ENCODE data around the gene SNX1. TPM values are rescaled to one million over a fixed set of nuclear protein-coding genes. Genes with fewer than 3 reads are reported as not detected.

SNX1 gene
- total RNA-seq, 1 experiment from 2014 or later = 24.3 TPM

GRCh38 chr15:64144565-64145281, 48.9 kb downstream of the SNX1 start:
- Histone ChIP-seq H3K4me1 (ENCODE audit: insufficient read depth, low read length) (no peaks in the 10 kb centered on the region), H3K9ac (ENCODE audit: low read length) (no peak overlapping the region), H3K9me3 (ENCODE audit: low read length) (no peaks in the 10 kb centered on the region), H4K20me1 (ENCODE audit: low read length) (no peaks in the 10 kb centered on the region), H3K9me2 (replicated peaks; ENCODE audit: low read length) (no peaks in the 10 kb centered on the region), H3F3A (ENCODE audit: low read length, unreplicated experiment) (no peaks in the 10 kb centered on the region), H3K27ac (ENCODE audit: low read length) (no peak overlapping the region), H3K27me3 (ENCODE audit: low read length) (no peaks in the 10 kb centered on the region), H3K79me2 (ENCODE audit: low read length) (no peaks in the 10 kb centered on the region), H3K4me2 (ENCODE audit: low read length) (no peak overlapping the region), H3K36me3 (ENCODE audit: low read depth, low read length) (no peaks in the 10 kb centered on the region), H3K4me3 (ENCODE audit: low read length) (no peak overlapping the region), H2AFZ (ENCODE audit: low read length) (no peak overlapping the region)
- BruUV-seq (replicated peaks) = no TSS peak
- ChIA-PET POLR2A (ENCODE audit: unreplicated experiment) (no interaction called here), CTCF (no interaction called here)
- DNase-seq (no peak), ATAC-seq (no peak)
- TF ChIP-seq EZH2 (IDR thresholded peaks at IDR 0.05; ENCODE audit: low read length, unreplicated experiment) (no peak), EZH2phosphoT487 (IDR thresholded peaks at IDR 0.05; ENCODE audit: borderline replicate concordance, low read length) (no peak), CTCF (conservative IDR thresholded peaks at IDR 0.05; ENCODE audit: low read depth, low read length) (no peak)
- intact Hi-C loops (cut with micrococcal nuclease) = no loop called here

- intact Hi-C loops (cut with micrococcal nuclease) = no loop called here
- TF ChIP-seq EZH2phosphoT487 (IDR thresholded peaks at IDR 0.05; ENCODE audit: borderline replicate concordance, low read length) (no peak), CTCF (conservative IDR thresholded peaks at IDR 0.05; ENCODE audit: low read depth, low read length) (no peak), EZH2 (IDR thresholded peaks at IDR 0.05; ENCODE audit: low read length, unreplicated experiment) (no peak)
Measured at GRCh38 chr15:64146041-64146440, 50.3 kb downstream of the SNX1 start.

GRCh38 chr15:64146520-64146884, 50.7 kb downstream of the SNX1 start:
- POLR2A ChIA-PET (ENCODE audit: unreplicated experiment) = no interaction called here
- Histone ChIP-seq H3K4me1 (ENCODE audit: insufficient read depth, low read length) (no peaks in the 10 kb centered on the region; the same call in 1 of the 2 replicates), H2AFZ (ENCODE audit: low read length) (no peak overlapping the region), H3K9ac (ENCODE audit: low read length) (no peak overlapping the region), H3K36me3 (ENCODE audit: low read depth, low read length) (no peaks in the 10 kb centered on the region), H4K20me1 (ENCODE audit: low read length) (no peaks in the 10 kb centered on the region), H3K27ac (ENCODE audit: low read length) (no peak overlapping the region), H3K4me2 (ENCODE audit: low read length) (no peak overlapping the region), H3K9me2 (replicated peaks; ENCODE audit: low read length) (no peaks in the 10 kb centered on the region), H3K27me3 (ENCODE audit: low read length) (no peaks in the 10 kb centered on the region), H3K9me3 (ENCODE audit: low read length) (no peaks in the 10 kb centered on the region), H3K79me2 (ENCODE audit: low read length) (no peaks in the 10 kb centered on the region), H3K4me3 (ENCODE audit: low read length) (no peak overlapping the region), H3F3A (ENCODE audit: low read length, unreplicated experiment) (no peaks in the 10 kb centered on the region)
- no peak for TF ChIP-seq EZH2 (IDR thresholded peaks at IDR 0.05; ENCODE audit: low read length, unreplicated experiment)
- TF ChIP-seq CTCF (conservative IDR thresholded peaks at IDR 0.05; ENCODE audit: low read depth, low read length) = no peak
- TF ChIP-seq EZH2phosphoT487 (IDR thresholded peaks at IDR 0.05; ENCODE audit: borderline replicate concordance, low read length) = no peak
- intact Hi-C loops (cut with micrococcal nuclease) = no loop called here
- BruUV-seq (replicated peaks) = no TSS peak
- CTCF ChIA-PET = no interaction called here
- DNase-seq = no peak
- ATAC-seq = no peak

More at GRCh38 chr15:64146041-64146440, 50.3 kb downstream of the SNX1 start:
- H3K27ac ChIP-seq (ENCODE audit: low read length) = no peak overlapping the region
- H3K4me2 ChIP-seq (ENCODE audit: low read length) = no peak overlapping the region
- H4K20me1 ChIP-seq (ENCODE audit: low read length) = no peaks in the 10 kb centered on the region
- H3F3A ChIP-seq (ENCODE audit: low read length, unreplicated experiment) = no peaks in the 10 kb centered on the region
- no peak overlapping the region for H3K4me3 ChIP-seq (ENCODE audit: low read length)
- no peaks in the 10 kb centered on the region for H3K9me2 ChIP-seq (replicated peaks; ENCODE audit: low read length)
- H2AFZ ChIP-seq (ENCODE audit: low read length) = no peak overlapping the region
- DNase-seq (no peak), ATAC-seq (no peak)
- BruUV-seq (replicated peaks) = no TSS peak
- H3K9me3 ChIP-seq (ENCODE audit: low read length) = no peaks in the 10 kb centered on the region
- H3K36me3 ChIP-seq (ENCODE audit: low read depth, low read length) = no peaks in the 10 kb centered on the region
- H3K79me2 ChIP-seq (ENCODE audit: low read length) = no peaks in the 10 kb centered on the region
- no peaks in the 10 kb centered on the region for H3K27me3 ChIP-seq (ENCODE audit: low read length)
- POLR2A ChIA-PET (ENCODE audit: unreplicated experiment) = no interaction called here
- H3K4me1 ChIP-seq (ENCODE audit: insufficient read depth, low read length) = no peaks in the 10 kb centered on the region
- no peak overlapping the region for H3K9ac ChIP-seq (ENCODE audit: low read length)
- CTCF ChIA-PET = no interaction called here
